A549 (cell line): Measurements from ENCODE around the gene HSPG2.

Source experiments
- BHLHE40 ChIP-seq: IDR thresholded peaks from 2 replicates; pipeline ENCODE4 v1.6.1; 2012; ENCODE audit warnings: low read depth, low read length, inconsistent platforms
- CTCF ChIP-seq: fragments of >200 bp; sonication (Bioruptor Twin); formaldehyde crosslinking; IDR thresholded peaks from 3 replicates; pipeline ENCODE4 v1.5.1; 2016
- MYC ChIP-seq: IDR thresholded peaks from 2 replicates; pipeline ENCODE4 v1.6.1; 2012; ENCODE audit warnings: mild to moderate bottlenecking, inconsistent platforms, low read length, improper control_type of control experiment, borderline replicate concordance
- ZFP36 ChIP-seq: fragments of 450-650 bp; IDR thresholded peaks from 2 replicates; pipeline ENCODE4 v1.6.1; 2014; ENCODE audit warnings: borderline replicate concordance; ENCODE audit not compliant: partially characterized antibody

- TF ChIP-seq CTCF (no peak), ZFP36 (no peak), MYC (no peak), BHLHE40 (no peak)
Observed at GRCh38 chr1:21869620-21870121, 67.4 kb downstream of the HSPG2 start.
